Measurements from ENCODE around the gene ARL6IP6. TPM values are rescaled to one million over a fixed set of nuclear protein-coding genes. Genes with fewer than 3 reads are reported as not detected.

The ARL6IP6 gene
- total RNA-seq, 4 donors from 2014 or later: 17.5 to 28.5 (median 23.6) TPM

GRCh38 chr2:152683400-152683799 lies 35.0 kb upstream of the ARL6IP6 start:
- DNase-seq (ENCODE audit: low spot score in 2 of 2): no peak
- TF ChIP-seq CTCF (IDR thresholded peaks at IDR 0.05): no peak
- TF ChIP-seq EP300 (IDR thresholded peaks at IDR 0.05): no peak
- TF ChIP-seq POLR2A (IDR thresholded peaks at IDR 0.05): no peak
- Histone ChIP-seq H3K9me3 (no peaks in the 10 kb centered on the region), H3K27ac (no peak overlapping the region), H3K4me3 (no peak overlapping the region), H3K27me3 (no peaks in the 10 kb centered on the region), H3K36me3 (peaks cover 0 to 35% (median 6%) of the 10 kb centered on the region in 3 donors), H3K4me1 (peaks cover 0 to 4% (median 0%) of the 10 kb centered on the region in 4 donors)

- Histone ChIP-seq H3K36me3 (peaks cover 0 to 10% (median 0%) of the 10 kb centered on the region in 3 donors), H3K27ac (no peak overlapping the region), H3K27me3 (no peaks in the 10 kb centered on the region), H3K4me1 (peaks cover 0 to 4% (median 2%) of the 10 kb centered on the region in 4 donors), H3K4me3 (no peak overlapping the region), H3K9me3 (no peaks in the 10 kb centered on the region)
- no peak for DNase-seq (ENCODE audit: low spot score in 2 of 2)
- TF ChIP-seq POLR2A (IDR thresholded peaks at IDR 0.05): no peak
- TF ChIP-seq CTCF (IDR thresholded peaks at IDR 0.05): no peak
- no peak for TF ChIP-seq EP300 (IDR thresholded peaks at IDR 0.05)
These were observed 32.1 kb upstream of the ARL6IP6 start for GRCh38 chr2:152686321-152686720.

- Histone ChIP-seq H3K27me3 (no peaks in the 10 kb centered on the region), H3K4me3 (no peak overlapping the region), H3K27ac (no peak overlapping the region), H3K4me1 (peaks cover 0 to 22% (median 2%) of the 10 kb centered on the region in 4 donors), H3K36me3 (peaks cover 0 to 19% (median 0%) of the 10 kb centered on the region in 3 donors), H3K9me3 (no peaks in the 10 kb centered on the region)
- WGBS, 2 donors: 94 to 95% methylated on average over 4 of the region's 4 CpGs
- no peak for TF ChIP-seq EP300 (IDR thresholded peaks at IDR 0.05)
- TF ChIP-seq CTCF (IDR thresholded peaks at IDR 0.05): no peak
- TF ChIP-seq POLR2A (IDR thresholded peaks at IDR 0.05): no peak
- no peak for DNase-seq (ENCODE audit: low spot score in 2 of 2)
These were observed 25.4 kb upstream of the ARL6IP6 start for GRCh38 chr2:152693033-152693432.

- WGBS, 2 donors: 34 to 39% methylated on average over 8 of the region's 8 CpGs
- Histone ChIP-seq H3K4me3 (peak overlapping the region in 2 of 4 donors; percentile 5 to 30), H3K9me3 (no peaks in the 10 kb centered on the region), H3K4me1 (peaks cover 0 to 22% (median 0%) of the 10 kb centered on the region in 4 donors), H3K27ac (peak overlapping the region in 2 of 4 donors; percentile 55 to 72), H3K36me3 (peaks cover 0 to 19% (median 0%) of the 10 kb centered on the region in 3 donors), H3K27me3 (no peaks in the 10 kb centered on the region)
- TF ChIP-seq CTCF (IDR thresholded peaks at IDR 0.05) (no peak), EP300 (IDR thresholded peaks at IDR 0.05) (no peak), POLR2A (IDR thresholded peaks at IDR 0.05) (no peak)
- no peak for DNase-seq (ENCODE audit: low spot score in 2 of 2)
These were observed 24.2 kb upstream of the ARL6IP6 start for GRCh38 chr2:152694161-152694661.

- H3K4me3 ChIP-seq: no peak overlapping the region
- H3K27me3 ChIP-seq: no peaks in the 10 kb centered on the region
- WGBS, 2 donors: 97 to 98% methylated on average over 3 of the region's 3 CpGs
- peaks cover 0 to 20% (median 0%) of the 10 kb centered on the region in 3 donors for H3K36me3 ChIP-seq
- TF ChIP-seq CTCF (IDR thresholded peaks at IDR 0.05) (no peak), POLR2A (IDR thresholded peaks at IDR 0.05) (no peak), EP300 (IDR thresholded peaks at IDR 0.05) (no peak)
- DNase-seq (ENCODE audit: low spot score in 2 of 2): no peak
- no peaks in the 10 kb centered on the region for H3K9me3 ChIP-seq
- H3K27ac ChIP-seq: no peak overlapping the region
- H3K4me1 ChIP-seq: peaks cover 0 to 22% (median 0%) of the 10 kb centered on the region in 4 donors
These were observed 22.7 kb upstream of the ARL6IP6 start for GRCh38 chr2:152695763-152696162.
